NCI-H2171 treated with DMSO at 0.1 percent for 48 hours (cell line): ENCODE results near the gene KDM3B.
"Not testable (repeated sequence)": the region's sequence is repeated elsewhere in the genome, so short reads cannot be mapped to it uniquely, and the experiment has no call there.

Experiments
- DNase-seq: peaks from one replicate; lab custom pipeline; 2025; lab: John Stamatoyannopoulos, UW

KDM3B gene

GRCh38 chr5:138389911-138390310, 37.4 kb downstream of the KDM3B start:
- DNase-seq, result not testable (repeated sequence)

- DNase-seq, result no peak
Observed at GRCh38 chr5:138391859-138392386, 39.4 kb downstream of the KDM3B start.

DNA sequence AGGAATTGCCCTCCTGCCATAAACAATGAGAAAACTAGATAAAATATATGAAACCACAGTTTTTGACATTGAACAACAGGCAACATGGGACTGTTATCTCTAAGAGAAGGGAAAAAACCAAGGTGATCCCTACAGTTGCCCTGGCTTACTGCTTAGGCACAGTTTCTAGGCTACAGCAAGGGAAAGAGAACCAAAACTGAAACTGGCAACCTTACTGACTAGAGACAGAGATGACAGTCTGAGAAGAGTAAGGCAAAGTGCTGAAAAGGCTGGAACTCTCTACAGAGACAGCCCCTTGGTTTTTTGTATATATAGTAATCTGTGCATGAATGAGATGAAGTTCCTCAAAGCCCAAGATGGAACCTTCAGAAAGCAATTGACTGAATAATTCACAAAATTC, 50.2 kb downstream of the KDM3B start:
- no peak for DNase-seq

DNA sequence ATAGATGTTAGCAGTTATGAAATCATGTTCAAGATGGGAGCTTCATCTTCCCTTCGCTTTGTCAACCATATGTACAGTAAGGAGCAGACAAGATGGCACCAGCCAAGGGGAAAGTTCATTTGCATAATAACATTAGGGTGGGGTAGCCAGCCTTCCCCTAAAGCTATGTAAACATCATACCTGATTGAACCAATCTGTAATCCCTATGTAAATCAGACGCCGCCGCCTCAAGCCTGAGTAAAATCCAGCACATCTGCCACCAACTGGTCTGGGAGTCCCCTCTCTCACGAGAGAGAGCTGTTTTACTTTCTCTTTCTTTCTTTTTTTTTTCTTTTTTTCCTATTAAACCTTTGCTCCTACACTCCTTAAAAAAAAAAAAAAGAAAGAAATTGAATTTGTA, 55.5 kb downstream of the KDM3B start:
- DNase-seq, result peak; percentile 92

DNA sequence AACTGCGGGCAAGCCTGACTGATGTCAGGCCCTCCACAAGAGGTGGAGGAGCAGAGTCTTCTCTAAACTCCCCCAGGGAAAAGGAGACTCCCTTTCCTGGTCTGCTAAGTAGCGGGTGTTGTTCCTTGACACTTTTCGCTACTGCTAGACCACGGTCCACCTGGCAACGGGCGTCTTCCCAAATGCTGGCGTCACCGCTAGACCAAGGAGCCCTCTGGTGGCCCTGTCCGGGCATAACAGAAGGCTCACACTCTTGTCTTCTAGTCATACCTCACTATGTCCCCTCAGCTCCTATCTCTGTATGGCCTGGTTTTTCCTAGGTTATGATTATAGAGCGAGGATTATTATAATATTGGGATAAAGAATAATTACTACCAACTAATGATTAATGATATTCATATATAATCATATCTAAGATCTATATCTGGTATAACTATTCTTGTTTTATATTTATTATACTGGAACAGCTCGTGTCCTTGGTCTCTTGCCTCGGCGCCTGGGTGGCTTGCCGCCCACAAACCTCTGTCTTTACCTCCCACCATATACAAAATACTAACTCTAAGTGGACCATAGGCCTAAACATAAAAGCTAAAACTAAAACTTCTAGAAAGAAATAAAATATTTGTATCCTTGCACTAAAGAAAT, 58.6 kb downstream of the KDM3B start:
- DNase-seq, result peak; percentile 18

DNA sequence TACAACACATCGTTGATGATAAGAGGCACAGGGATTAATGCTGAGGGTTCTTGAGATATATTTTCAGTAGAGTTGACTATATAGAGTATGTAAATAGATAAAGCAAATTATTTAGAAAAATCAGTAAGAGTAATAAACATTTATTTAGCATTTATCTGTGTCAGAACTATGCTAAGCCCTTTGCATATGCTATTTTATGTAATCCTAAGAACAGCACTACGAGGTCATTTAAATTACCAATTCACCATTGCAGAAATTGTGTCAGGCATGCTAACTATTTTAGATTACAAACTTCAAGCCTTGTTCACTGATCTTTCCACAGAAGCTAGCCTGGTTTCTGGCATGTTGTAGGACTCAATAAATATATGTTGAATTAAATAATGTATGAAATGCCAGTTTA, 66.0 kb downstream of the KDM3B start:
- DNase-seq, result no peak

- no peak for DNase-seq
Observed at GRCh38 chr5:138425079-138425478, 72.6 kb downstream of the KDM3B start.

DNA sequence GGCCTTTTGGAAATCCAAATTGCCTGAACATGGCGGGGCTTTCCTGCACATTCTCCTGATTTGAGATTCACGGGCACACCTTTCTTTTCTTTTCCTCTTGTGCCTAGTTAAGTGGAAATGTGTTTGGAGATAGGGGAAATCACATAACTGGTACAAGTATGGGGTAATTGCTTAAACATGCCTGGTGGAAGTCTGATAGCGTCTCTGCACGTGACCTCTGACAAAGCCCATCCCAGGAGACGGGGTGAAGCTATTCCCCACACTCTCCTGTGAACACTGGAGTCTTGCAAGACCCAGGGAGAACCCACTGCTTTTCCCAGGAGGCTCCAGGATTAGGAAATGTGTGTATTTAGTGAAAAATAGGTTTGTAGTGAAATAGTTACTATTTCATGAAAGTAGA, 83.5 kb downstream of the KDM3B start:
- DNase-seq, result no peak

- DNase-seq, result peak; percentile 2
Observed at GRCh38 chr5:138438003-138438723, 85.7 kb downstream of the KDM3B start.

- peak; percentile 46 for DNase-seq
Observed at GRCh38 chr5:138438724-138439476, 86.4 kb downstream of the KDM3B start, which contains the start of gene REEP2. REEP2 (plus strand) TSS chr5:138439057; CDS start chr5:138439209, 152 bp downstream.

- DNase-seq, result peak; percentile 5
Observed at GRCh38 chr5:138439477-138440158, 87.1 kb downstream of the KDM3B start.

DNA sequence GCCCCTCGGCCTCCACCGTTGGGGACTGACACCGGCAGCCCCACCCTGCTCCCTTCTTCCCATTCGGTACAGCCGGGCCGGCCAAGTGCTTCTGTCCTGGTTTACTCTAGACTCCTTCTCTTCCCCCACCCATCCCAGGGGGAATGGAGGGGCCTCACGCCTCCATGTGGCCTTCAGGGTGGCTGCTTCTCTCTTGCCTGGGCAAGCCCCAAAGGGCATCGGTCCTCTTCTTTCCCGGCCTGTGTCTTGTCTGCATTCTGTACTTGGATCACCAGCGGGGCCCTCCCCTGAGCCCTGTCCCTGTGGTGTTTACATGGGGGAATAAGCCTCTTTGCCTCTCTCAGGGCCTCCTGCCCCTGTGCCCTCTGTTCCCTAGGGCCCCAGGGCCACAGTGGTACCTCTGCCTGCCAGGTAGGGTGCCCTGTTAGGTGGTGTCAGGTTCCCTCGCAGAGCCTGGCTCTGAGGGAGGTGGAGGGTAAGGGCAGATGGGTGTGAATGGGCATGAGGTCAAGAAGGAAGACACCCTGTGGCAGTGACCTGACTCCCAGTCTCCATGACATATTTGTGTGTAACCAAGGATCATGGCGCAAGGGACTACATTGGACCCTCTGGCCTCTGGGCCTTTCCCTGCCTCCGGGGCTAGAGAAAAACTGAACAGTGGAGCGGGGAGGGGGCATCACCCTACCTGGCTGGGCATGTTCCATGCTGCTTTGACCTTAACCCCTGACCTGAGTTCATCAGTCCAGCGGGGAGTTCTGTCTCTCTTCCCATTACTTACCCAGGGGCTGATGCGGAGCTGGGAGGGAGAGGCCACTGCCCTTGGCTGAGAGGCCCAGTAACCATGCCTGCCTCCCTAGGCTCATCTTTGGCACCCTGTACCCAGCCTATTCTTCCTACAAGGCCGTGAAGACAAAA, 87.9 kb downstream of the KDM3B start:
- no peak for DNase-seq

GRCh38 chr5:138441221-138441620, 88.7 kb downstream of the KDM3B start:
- DNase-seq, result no peak

GRCh38 chr5:138444078-138444773, 91.7 kb downstream of the KDM3B start:
- no peak for DNase-seq

DNA sequence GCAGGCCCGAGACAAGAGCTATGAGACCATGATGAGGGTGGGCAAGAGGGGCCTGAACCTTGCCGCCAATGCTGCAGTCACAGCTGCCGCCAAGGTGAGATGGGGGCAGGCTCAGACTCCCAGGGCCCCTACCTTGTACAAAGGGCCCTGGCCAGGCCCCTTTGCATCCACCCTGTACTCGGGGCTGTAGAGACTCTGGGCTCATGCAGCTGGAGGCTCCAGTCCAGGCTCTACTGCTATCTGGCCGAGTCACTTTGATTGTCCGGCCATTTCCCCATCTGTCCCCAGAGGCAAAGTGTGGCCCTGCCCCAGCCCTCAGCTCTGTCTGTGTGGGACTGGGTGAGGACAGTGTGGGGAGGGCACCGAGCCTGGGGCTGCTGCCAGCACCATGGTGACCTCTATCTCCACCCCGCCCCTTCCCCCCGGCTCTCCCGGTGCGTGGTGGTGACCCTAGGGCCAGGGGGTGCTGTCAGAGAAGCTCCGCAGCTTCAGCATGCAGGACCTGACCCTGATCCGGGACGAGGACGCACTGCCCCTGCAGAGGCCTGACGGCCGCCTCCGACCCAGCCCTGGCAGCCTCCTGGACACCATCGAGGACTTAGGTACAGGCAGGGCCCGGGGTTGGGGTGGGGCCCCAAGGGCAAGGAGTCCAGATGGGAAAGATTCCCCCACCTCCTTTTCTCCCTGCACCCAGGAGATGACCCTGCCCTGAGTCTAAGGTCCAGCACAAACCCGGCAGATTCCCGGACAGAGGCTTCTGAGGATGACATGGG, 92.5 kb downstream of the KDM3B start:
- DNase-seq, result no peak

- no peak for DNase-seq
Observed at GRCh38 chr5:138445547-138446271, 93.2 kb downstream of the KDM3B start.

- no peak for DNase-seq
Observed at GRCh38 chr5:138448070-138448469, 95.6 kb downstream of the KDM3B start.

DNA sequence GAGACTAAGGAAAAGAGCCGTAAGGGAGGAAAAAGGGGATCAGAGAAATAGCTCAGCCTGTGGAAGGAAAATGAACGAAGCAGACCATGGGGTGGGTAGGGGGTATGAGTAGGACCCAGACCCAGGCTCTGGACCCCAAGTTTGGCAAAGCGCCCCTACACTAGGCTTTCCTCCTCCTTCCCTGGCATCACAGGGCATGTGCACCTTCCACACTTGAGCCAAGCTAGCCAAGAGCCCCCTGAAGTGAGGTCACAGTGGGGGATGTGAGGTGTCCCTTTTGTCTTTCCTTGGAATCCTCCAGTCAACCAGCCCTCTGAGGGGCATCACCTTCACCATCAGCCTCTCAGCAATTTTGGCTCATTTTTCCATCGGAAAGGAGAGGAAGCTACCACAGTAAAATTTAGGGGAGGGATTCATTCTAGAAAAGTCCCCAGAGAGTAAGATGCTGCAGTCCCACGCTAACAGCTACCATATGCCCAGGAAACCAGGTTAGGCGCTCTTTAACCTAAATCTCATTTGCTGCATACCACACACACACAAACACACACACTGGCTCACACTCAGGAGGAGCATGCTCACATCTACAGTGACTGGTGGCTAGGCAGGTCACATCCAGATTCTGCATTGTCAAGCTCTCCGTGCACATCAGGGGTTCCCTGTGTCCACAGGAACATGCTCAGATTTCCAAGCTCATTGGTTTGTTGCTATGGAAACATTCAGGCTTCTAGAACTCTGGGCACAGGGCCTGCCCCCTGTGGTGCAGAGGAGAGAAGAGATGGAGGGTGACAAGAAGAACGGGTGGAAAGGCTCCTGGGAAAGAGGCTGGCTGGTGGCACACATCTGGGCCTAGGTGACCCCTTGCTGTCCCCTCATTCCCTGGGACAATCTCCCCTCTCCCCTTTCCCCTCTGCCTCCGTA, 96.3 kb downstream of the KDM3B start:
- DNase-seq, result peak; percentile 83
